KMS-11 (cell line): Measurements from ENCODE around the gene TENT4B.

Source experiments
- H2AFZ ChIP-seq: fragments of 200-600 bp; sonication (generic); 2 replicates; pipeline ENCODE4 v1.6.1; 2016; ENCODE audit warnings: antibody characterized with exemption, mixed run types, low read depth
- H3K27ac ChIP-seq: fragments of 200-600 bp; sonication (generic); 2 replicates; pipeline ENCODE4 v1.6.1; 2016; ENCODE audit warnings: mild to moderate bottlenecking, mixed run types
- H3K27me3 ChIP-seq: fragments of 200-600 bp; sonication (generic); 2 replicates; pipeline ENCODE4 v1.6.1; 2017; ENCODE audit warnings: mild to moderate bottlenecking, low read depth, mixed run types, moderate library complexity; ENCODE audit not compliant: insufficient read depth
- H3K36me3 ChIP-seq: fragments of 200-600 bp; sonication (generic); 2 replicates; pipeline ENCODE4 v1.6.1; 2017; ENCODE audit warnings: mild to moderate bottlenecking, mixed run types; ENCODE audit not compliant: insufficient read depth
- H3K4me1 ChIP-seq: fragments of 200-600 bp; sonication (generic); 2 replicates; pipeline ENCODE4 v1.6.1; 2016; ENCODE audit warnings: mild to moderate bottlenecking, low read depth, mixed run types; ENCODE audit not compliant: poor library complexity, severe bottlenecking
- H3K4me2 ChIP-seq: fragments of 200-600 bp; sonication (generic); 2 replicates; pipeline ENCODE4 v1.7.0; 2016; ENCODE audit warnings: mild to moderate bottlenecking, mixed run types
- H3K4me3 ChIP-seq: fragments of 200-600 bp; sonication (generic); IDR thresholded peaks from 2 replicates; pipeline ENCODE4 v1.6.1; 2017; ENCODE audit warnings: low read depth, low read length, mixed read lengths; ENCODE audit not compliant: insufficient read depth
- H3K79me2 ChIP-seq: fragments of 200-600 bp; sonication (generic); 2 replicates; pipeline ENCODE4 v1.6.1; 2016; ENCODE audit warnings: low read depth, mixed run types; ENCODE audit not compliant: insufficient read depth
- H3K9ac ChIP-seq: fragments of 200-600 bp; sonication (generic); 2 replicates; pipeline ENCODE4 v1.6.1; 2016; ENCODE audit warnings: mild to moderate bottlenecking, mixed run types
- H4K20me1 ChIP-seq: fragments of 200-600 bp; sonication (generic); 2 replicates; pipeline ENCODE4 v1.6.1; 2016; ENCODE audit warnings: mild to moderate bottlenecking, mixed run types; ENCODE audit not compliant: insufficient read depth
- CTCF ChIP-seq: fragments of 200-600 bp; sonication (generic); conservative IDR thresholded peaks from 2 replicates; pipeline ENCODE4 v1.6.1; 2017; ENCODE audit warnings: low read depth, mild to moderate bottlenecking, antibody characterized with exemption, low read length, moderate library complexity, mixed read lengths

Gene TENT4B

GRCh38 chr16:50155925-50156324 is 2.8 kb downstream of the TENT4B start:
- Histone ChIP-seq H3K27me3 (no peaks in the 10 kb centered on the region), H3K27ac (peak overlapping the region; percentile 47), H3K4me2 (peak overlapping the region; percentile 99), H3K36me3 (no peaks in the 10 kb centered on the region), H4K20me1 (peaks cover 49% of the 10 kb centered on the region), H3K4me1 (peaks cover 57% of the 10 kb centered on the region), H3K79me2 (peaks cover 72% of the 10 kb centered on the region), H2AFZ (no peak overlapping the region), H3K4me3 (no peak overlapping the region), H3K9ac (peak overlapping the region; percentile 68; the same call in 1 of the 2 replicates)
- TF ChIP-seq CTCF = no peak

GRCh38 chr16:50156590-50156989 is 3.5 kb downstream of the TENT4B start:
- Histone ChIP-seq H3K27ac (no peak overlapping the region), H4K20me1 (peaks cover 53% of the 10 kb centered on the region), H3K27me3 (no peaks in the 10 kb centered on the region), H2AFZ (no peak overlapping the region), H3K4me1 (peaks cover 57% of the 10 kb centered on the region), H3K9ac (no peak overlapping the region), H3K4me3 (no peak overlapping the region), H3K4me2 (peak overlapping the region; percentile 99), H3K36me3 (no peaks in the 10 kb centered on the region), H3K79me2 (peaks cover 79% of the 10 kb centered on the region)
- TF ChIP-seq CTCF = no peak

GRCh38 chr16:50160495-50161164 is 7.5 kb downstream of the TENT4B start:
- H3K79me2 ChIP-seq = peaks cover 100% of the 10 kb centered on the region
- no peak for TF ChIP-seq CTCF
- H3K4me3 ChIP-seq = no peak overlapping the region
- H3K4me2 ChIP-seq = no peak overlapping the region; the same call in 1 of the 2 replicates
- peaks cover 79% of the 10 kb centered on the region for H4K20me1 ChIP-seq
- H3K4me1 ChIP-seq = peaks cover 81% of the 10 kb centered on the region
- H3K9ac ChIP-seq = no peak overlapping the region
- H2AFZ ChIP-seq = no peak overlapping the region
- no peaks in the 10 kb centered on the region for H3K27me3 ChIP-seq
- no peaks in the 10 kb centered on the region for H3K36me3 ChIP-seq
- no peak overlapping the region for H3K27ac ChIP-seq

GRCh38 chr16:50161950-50162349 is 8.8 kb downstream of the TENT4B start:
- Histone ChIP-seq H4K20me1 (peaks cover 66% of the 10 kb centered on the region), H3K4me3 (no peak overlapping the region), H2AFZ (no peak overlapping the region), H3K4me1 (peaks cover 79% of the 10 kb centered on the region), H3K79me2 (peaks cover 100% of the 10 kb centered on the region), H3K27me3 (no peaks in the 10 kb centered on the region), H3K27ac (no peak overlapping the region), H3K4me2 (peak overlapping the region; percentile 1; the same call in 1 of the 2 replicates), H3K36me3 (no peaks in the 10 kb centered on the region), H3K9ac (no peak overlapping the region)
- no peak for TF ChIP-seq CTCF
